ENCODE results near the gene C15orf40.
A peak's percentile ranks its signal among the peaks of the same experiment; 100 is the strongest.
"Not testable (repeated sequence)": the region's sequence is repeated elsewhere in the genome, so short reads cannot be mapped to it uniquely, and the experiment has no call there.

The C15orf40 gene

DNA sequence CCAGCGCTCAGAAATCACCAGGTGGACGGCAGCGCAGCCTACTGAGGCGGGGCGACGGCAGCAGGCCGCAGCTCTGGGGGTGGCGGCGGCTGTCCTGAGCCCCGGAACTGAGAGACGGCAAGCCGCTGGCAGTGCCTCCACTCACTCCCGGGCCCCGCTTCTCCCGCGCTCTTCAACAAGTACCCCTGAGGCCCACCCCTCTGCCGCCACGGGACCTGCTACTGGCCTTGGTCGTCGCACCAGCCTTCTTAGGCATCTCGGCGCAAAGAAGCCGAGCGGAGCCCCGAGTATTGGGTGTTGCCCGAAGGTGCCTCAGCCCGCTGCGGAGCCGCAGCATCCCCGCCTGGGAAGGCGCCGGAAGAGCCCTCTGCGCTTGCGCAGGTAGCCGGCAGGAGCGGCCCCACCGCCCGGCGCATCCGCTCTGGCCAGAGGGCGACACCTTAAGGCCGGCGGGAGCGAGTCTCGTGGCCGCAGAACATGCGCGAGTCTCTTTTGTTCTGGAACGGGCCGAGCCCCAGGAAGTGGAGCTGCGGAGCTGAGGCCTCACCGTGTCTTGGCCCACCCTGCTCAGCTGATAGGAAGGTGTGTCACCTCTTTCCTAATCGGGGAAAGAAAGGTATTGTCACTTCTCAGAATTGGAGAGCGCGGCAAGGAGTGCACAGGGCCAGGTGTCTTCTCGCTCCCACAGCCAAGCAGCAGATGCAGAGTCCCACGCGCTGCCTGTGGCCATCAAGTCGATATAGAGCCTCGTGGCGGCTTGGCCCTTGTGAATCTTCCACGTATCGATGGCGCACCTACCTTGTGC, at the start of gene C15orf40:
Gene C15orf40 (minus strand): TSS at position 369 of the 805 bp plus-strand sequence. CDS start 32 bp downstream, at position 337.
- peak; percentile 69 to 82 (median 75) for DNase-seq

DNA sequence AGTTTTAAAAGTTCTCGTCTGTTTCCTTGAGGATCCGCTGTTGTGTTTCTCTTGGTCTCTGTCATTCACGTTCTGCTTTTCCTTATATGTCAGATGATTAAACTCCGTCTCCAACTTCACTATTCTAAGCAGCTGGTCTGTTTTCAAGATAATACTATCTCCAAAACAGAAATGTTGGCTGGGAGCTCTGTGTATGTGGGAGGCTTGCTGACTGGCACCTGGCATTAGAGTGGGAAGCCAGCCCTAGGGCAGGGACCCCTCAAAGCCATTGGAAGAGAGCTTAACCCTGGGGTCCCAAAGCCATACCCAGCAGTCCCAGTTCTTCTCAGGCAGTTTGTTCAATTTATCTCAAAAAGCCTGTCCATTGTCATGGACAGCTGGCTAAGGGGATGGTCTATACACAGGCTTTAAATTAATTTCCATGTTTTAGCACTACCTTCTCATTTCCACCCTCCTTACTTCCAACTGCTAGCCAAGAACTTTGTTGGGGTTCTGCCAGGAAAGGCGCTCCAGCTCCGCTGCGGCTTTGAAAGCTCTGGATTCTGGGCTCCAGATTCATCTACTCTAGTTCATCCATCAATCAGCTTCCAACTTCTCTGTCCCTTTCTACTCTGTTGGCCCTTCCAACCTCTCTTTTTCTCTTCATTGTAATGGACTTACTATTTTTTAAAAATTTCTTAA, 46.4 kb upstream of the C15orf40 start:
- no peak for DNase-seq

DNA sequence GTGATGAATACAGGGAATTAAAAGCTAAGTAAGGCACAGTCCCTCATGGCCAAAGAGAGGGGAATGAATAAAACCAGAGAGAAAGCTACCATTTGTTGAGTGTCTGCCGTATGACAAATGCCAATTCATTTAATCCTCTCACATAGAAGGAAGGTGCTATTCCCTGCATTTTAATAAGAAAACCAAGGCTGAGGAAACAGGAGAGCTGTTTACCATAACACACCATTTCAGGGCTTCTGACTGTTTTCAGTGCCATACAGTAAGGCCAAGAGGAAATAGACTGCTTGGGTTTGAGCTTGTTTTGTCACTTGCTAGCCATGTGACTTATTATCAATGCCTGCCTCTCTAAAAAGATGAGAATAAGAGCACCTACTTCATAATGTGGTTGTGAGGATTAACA, 45.6 kb upstream of the C15orf40 start:
- DNase-seq, result no peak

DNA sequence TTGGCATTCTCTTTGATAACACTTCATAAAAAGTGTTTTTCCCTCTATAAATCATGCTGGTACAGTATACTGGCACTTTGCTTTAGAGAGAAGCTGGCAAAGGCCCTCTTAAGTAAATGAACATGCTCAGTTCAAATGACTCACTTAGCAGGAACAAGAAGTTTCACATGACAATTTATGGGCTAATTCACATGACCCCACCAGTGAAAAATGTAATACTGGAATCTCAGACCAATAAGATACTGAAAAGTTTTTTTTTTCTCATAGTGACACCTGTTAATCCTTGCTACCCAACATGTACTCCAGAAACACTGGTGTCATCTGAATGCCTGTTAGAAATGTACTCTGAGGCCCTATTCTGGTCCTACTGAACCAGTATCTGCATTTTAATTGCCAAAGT, 41.7 kb upstream of the C15orf40 start:
- DNase-seq, result no peak

DNA sequence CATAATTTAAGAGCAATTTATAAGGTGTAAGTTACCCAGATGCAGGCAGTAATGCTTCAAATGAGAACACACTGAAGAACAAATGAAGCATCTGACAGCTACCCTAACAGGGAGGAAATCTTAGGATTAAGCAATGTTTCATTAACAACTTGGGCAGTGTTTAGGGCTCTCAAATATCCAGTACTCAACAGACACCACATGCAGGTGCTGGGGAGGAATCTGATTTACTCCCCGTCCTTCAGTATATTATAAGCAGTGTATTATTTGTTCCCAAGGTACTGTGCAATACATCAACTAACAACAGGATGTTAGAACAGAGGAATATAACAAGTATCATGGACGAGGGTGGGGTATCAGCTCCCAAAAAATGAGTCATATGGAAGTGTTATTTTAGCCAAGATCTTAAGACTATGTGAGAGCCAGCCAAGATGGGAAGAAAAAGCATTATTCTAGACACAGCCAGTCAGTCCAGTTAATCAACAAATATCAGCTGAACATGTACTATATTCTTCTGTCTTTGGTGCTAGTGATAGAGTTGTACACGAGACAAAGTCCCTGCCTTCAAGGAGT, 35.2 kb upstream of the C15orf40 start:
- DNase-seq, result no peak

DNA sequence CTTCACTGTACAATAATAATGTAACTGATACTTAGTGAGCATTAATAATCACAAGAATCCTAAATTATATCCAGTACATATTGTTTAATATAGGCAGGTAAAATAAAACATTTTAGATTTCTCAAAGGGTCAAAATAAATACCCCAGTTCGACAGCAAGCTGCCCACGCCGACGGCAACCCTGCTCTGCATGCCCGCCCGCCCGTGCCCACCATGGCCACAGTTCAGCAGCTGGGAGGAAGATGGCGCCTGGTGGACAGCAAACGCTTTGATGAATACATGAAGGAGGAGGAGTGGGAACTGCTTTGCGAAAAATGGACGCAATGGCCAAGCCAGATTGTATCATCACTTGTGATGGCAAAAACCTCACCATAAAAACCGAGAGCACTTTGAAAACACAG, 32.7 kb upstream of the C15orf40 start:
- no peak for DNase-seq

DNA sequence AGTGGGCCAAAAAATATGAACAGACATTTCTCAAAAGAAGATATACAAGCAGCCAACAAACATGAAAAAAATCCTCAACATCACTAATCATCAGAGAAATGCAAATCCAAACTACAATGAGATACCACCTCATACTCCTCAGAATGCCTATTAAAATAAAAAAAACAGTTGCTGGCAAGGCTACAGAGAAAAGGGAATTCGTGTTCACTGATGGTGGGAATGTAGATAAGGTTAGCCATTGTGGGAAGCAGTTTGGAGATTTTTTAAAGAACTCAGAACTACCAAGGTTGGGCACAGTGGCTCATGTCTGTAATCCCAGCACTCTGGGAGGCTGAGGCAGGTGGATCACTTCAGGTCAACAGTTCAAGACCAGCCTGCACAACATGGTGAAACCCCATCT, 27.8 kb upstream of the C15orf40 start:
- DNase-seq, result no peak

DNA sequence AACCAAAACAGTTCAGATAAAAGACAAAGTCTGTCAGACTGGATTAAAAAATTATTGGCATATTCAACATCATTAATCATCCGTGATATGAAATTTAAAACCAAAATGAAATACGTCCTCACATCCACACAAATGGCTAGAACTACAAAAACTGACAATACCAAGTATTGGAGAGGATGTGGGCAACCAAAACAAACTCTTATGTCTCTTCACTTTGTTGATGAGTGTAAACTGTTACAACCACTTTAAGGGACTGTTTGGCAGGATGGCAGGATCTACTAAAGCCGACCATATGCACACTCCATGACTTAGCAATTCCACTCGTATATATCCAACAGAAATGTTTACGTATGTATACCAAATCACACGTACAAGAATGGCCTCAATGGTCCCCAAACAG, 24.8 kb upstream of the C15orf40 start:
- DNase-seq, result no peak

DNA sequence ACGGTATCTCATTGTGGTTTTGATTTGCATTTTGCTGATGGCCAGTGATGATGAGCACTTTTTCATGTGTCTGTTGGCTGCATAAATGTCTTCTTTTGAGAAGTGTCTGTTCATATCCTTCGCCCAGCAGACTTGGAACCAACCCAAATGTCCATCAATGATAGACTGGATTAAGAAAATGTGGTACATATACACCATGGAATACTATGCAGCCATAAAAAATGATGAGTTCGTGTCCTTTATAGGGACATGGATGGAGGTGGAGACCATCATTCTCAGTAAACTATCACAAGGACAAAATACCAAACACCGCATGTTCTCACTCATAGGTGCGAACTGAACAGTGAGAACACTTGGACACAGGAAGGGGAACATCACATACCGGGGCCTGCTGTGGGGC, 19.8 kb upstream of the C15orf40 start:
- not testable (repeated sequence) for DNase-seq

DNA sequence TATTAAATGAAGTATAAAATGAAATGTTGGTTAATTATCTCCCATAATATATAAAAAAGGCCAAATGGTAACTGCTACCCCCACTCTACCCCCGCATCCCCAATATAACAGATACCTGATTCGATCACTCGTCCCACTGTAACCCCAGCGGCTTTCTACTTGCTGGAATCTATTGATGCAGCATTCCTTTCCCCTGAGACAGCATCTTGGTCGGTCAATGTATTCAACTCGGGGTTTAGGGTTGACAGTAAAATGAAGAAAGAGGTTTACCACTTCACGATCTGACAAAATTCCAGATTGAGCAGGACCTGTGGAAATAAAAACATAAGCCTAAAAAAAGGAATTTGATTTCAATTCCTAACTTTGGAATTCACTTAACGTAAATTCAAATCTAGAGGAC, 18.6 kb upstream of the C15orf40 start:
- no peak for DNase-seq

DNA sequence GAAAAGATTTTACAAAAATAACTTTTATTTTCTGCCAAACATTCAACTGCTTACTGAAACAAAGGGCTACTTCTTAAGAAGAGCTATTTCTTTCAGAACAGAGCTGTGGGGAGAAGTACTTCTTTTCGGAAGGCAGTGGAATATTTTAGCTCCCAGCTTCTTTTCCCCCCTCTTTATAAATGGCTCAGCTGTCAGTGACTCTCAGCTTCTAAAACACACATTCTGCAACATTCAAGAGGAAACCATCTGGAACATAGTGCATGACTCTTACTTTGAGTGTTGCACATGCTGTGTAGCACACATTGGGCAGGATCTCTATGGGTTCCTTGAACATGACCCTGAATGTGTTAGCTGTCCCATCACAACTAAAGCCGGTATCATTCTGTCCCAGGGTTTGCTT, 7.0 kb upstream of the C15orf40 start:
- DNase-seq, result no peak

DNA sequence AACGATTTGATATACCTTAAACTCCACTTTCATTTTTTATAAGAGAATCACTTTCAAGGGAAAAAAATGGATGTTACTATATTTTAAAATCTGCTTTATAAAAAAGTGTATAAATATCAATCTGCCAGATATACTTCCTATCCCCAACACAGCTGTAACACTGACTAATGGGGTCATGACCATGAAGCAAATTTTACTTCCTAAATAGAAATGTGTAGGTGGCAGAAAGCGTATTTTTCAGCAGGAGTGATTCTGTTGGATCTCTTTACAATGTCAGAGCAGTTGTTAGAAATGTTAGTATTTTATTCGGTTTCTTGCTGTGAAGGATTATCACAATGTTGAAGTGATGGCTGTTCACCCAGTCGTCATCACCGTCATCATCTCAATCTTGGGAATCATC, 5.5 kb upstream of the C15orf40 start:
- DNase-seq, result no peak

DNA sequence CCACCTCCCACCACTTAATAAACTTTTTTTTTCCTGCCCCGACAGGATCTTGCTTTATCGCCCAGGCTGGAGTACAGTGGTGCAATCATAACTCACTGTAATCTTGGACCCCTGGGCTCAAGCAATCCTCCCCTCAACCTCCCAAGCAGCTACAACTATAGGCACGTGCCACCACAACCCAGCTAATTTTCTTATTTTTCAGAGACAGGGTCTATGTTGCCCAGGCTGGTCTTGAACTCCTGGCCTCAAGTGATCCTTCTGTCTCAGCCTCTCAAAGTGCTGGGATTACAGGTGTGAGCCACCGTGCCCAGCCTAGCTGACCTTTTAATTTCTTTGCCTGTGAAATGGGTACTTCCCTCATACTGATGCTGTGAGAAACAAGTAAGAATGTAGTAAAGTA, 3.9 kb upstream of the C15orf40 start:
- DNase-seq, result no peak

DNA sequence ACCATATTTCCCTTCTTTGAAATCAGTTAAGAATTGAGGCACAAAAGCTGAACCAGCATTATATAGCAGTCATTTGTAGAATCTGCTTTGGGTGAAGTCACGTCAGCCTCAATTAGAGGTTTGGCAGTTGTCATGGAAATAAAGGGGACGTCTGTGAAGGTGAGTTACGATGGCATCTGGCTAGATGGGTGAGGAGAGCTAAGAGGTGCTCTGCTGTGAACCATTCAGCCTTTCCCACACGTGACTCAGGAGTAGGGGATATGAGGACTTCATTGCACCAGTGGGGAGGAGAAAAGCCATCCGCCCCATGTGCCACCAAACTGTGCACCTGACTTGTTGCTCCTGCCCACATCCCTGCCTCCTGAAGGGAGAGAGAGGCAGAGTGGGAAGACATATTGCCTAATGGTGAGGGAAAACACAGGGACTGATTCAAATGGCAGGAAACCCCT, 2.8 kb upstream of the C15orf40 start:
- no peak for DNase-seq

DNA sequence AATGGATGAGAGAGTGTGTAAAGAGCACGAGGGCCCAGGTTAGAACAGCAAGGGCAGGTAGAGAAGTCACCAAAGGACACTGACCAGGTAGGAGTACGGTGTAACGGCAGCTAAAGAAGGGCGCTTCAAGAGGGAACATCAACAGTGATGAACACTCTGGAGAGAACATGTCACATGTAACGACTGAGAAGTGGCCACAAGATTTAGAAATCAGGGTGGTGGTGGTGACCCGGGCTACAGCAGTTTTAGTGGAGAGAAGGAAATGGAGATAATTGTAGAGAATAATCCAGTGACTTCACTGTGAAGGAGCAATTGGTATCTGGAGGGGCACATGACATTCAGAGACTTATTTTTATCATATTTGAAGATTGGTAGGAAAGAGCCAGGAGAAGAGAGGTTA, 1.2 kb upstream of the C15orf40 start:
- no peak for DNase-seq

DNA sequence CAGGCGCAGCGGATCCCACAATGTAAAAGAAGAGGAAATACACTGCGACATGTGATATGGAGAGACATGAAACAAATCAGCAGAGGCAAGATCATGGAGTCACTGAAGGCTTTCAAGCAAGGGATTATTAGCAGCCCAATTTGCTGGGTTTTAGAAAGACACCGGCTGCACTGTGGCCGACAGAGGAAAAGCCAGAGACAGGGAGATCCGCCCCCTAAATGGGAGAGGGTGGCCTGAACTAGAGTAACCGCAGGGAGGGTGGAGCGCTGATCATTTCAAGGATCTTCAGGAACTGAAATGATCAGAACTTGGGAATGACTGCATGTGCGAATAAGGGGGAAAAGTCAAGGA, 612 bp upstream of the C15orf40 start:
- DNase-seq, result no peak

DNA sequence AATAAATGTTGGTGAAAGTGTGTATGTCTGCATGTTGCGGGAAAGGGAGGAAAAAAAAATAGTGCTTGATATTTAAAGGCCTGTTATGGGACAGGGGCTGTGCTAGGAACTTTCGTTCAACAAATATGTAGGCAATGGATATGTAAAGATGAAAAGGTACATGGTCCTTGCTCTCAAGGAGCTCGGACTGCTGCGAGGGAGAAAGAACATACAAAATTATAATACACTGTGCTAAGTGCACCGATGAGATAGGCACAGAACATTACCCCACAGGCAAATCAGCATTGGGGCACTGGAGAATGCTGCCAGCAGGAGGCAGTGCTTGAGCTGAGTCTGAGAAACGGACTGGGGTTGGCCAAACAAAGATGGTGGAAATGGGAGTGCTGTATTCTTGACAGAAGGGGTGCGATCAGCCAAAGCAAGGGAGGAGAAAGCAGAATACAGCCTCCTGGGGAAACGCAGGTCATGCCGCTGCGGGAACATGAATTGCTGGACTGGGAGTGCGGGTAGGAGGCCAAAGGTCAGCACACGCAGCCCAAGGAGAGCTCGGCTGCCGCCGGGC, 649 bp downstream of the C15orf40 start:
- DNase-seq, result peak; percentile 46 to 68 (median 58)

DNA sequence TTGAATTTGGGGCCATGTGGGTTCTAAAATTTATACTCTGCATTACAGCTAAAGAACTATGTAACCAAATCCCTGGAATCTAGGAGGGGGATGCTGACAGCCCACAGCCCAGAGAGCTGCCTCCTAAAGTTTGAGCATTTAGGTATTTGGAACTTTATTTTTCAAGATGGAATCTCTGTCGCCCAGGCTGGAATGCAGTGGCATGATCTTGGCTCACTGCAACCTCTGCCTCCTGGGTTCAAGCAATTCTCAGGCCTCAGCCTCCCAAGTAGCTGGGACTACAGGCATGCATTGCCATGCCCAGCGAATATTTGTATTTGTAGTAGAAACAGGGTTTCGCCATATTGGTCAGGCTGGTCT, 10.8 kb downstream of the C15orf40 start:
- DNase-seq, result not testable (repeated sequence)

DNA sequence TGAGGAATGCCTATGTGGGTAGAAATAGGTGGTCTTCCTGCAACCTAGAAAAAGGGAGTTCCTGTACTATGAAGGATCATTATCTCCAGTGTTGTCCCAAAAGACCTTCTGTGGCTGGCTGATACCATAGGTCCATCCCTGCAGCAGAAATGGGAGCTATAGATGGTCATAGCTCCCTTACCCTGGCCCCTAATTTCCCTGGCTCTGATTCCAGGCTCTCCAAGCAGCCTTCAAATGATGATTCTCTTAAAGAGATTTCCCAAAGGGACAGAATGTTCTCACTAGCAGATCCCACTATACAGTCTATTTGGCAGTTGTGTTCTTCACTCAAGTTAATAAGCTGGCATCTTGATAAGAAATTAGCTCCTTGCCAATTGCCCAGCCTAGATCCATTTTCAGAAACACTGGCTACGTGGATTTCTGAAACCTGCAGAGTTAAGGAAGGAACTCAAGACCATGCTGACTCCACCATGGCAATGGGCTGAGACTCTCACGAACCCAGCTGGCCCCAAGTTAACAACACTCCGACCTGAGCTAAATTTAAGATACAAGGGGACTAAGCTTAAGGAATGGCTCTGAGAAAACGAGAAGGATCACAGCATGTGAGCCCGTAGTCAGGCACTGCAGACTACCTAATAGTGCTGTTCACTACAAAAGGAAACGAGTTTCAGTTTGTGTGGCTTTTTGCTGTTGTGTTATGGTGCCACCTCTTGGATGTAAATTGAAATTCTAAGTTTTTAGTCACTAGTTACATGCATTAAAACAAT, 11.4 kb downstream of the C15orf40 start:
- DNase-seq, result peak; percentile 3 to 66 (median 11)

DNA sequence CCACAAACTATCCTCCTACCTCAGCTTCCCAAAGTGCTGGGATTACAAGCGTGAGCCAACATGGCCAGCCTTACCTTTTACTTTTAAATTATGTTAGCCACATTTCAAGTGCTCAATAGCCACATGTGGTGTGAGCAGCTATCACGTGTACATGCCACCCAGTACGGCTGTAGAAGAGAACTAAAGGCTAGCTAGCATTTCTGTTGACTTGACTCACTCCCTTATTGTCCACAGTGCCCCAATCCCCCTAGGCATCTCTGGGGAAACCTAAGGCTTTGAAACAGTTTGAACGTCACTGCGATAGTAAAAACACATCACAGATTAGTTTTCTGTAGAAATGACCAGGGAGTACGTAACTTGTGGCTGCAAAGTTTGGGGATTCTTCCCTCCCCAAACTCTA, 12.0 kb downstream of the C15orf40 start:
- no peak for DNase-seq

DNA sequence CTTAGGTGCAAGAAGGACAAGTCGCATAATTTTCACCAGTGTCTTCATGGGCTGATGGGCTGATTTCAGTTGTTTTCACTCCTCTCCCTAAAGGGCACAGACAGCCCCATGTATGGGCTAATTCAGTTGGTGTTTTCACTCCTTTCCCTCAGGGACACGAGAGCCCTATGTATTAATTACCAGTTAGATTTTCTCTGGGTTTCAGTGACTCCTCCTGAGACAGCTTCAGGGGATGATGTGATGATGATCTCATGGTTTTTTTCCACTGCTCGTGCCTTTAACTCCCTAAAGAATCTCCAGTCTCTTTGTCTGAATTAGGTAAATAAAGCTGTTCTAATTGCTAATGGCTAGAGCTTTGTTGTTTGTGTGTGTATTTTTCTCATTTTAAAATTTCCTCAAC, 15.5 kb downstream of the C15orf40 start:
- no peak for DNase-seq

DNA sequence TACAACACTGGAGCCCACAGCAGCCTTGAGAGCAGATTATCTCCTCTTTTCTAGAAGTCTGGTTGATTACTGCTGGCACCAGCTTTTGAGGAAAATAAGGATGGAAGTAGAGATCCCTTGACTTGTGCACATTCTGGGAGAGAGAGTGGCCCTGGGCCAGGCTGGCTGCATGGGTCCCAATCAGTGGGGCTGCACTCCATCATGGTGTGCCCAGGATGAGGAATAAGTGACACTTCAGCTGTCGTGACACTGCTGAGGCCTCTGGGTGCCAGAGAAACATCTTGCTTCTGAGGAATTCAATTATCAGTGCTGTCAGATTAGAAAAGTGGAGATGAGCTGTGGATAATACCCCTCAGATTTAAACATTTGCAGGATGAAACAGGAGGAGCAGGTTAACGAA, 16.4 kb downstream of the C15orf40 start:
- no peak for DNase-seq

DNA sequence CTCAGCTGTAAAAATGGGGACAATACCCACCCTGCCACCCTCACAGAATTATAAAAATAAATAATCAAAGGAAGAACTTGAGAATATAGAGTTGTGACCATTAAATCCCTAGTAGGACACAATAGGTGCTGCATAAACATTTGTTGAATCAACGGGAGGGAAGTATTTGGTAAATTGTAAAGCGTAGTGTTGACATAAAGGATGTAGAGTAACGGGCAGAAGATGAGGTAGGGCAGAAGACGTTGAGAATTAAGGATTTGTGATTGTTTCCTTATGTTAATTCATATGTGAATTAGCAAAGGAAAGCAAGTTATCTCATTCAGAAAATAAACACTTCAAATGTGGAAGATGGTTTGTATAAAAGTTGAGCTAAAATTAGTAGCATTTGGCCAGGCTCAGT, 18.3 kb downstream of the C15orf40 start:
- no peak for DNase-seq
